Chondrocyte (in vitro differentiated cells): ENCODE measurements around the gene EPN1. TPM values are rescaled to one million over a fixed set of nuclear protein-coding genes. Genes with fewer than 3 reads are reported as not detected.

Experiments
- DNase-seq: peaks from one replicate; pipeline ENCODE4 v3.0.0; 2021; ENCODE audit warnings: mixed read lengths, low spot score
- H3K27ac Mint-ChIP-seq: one replicate; pipeline ENCODE4 v1.8.0; 2021; ENCODE audit warnings: mild to moderate bottlenecking, moderate library complexity, mixed read lengths; ENCODE audit not compliant: unreplicated experiment
- H3K27me3 Mint-ChIP-seq: 2 replicates; pipeline ENCODE4 v1.8.0; 2021; ENCODE audit warnings: low read depth, mixed read lengths
- H3K36me3 Mint-ChIP-seq: 2 replicates; pipeline ENCODE4 v1.8.0; 2021; ENCODE audit warnings: low read depth, mixed read lengths
- H3K4me1 Mint-ChIP-seq: 2 replicates; pipeline ENCODE4 v1.8.0; 2021; ENCODE audit warnings: low read depth, mild to moderate bottlenecking, mixed read lengths
- H3K4me3 Mint-ChIP-seq: one replicate; pipeline ENCODE4 v1.8.0; 2021; ENCODE audit warnings: mild to moderate bottlenecking, moderate library complexity, mixed read lengths; ENCODE audit not compliant: unreplicated experiment
- H3K9me3 Mint-ChIP-seq: 2 replicates; pipeline ENCODE4 v1.8.0; 2021; ENCODE audit warnings: low read depth, mixed read lengths
- CTCF ChIP-seq: fragments of 200-600 bp; sonication (generic); IDR thresholded peaks from 2 replicates; pipeline ENCODE4 v1.5.0; 2021; ENCODE audit warnings: antibody characterized with exemption, mild to moderate bottlenecking, moderate library complexity
- total RNA-seq: library from RNA; stranded (reverse); gene quantifications from 3 replicates; pipeline ENCODE4 v1.2.1, GENCODE V29; 2021

EPN1 gene
- total RNA-seq, 1 donor from 2014 or later, result 124 TPM

DNA sequence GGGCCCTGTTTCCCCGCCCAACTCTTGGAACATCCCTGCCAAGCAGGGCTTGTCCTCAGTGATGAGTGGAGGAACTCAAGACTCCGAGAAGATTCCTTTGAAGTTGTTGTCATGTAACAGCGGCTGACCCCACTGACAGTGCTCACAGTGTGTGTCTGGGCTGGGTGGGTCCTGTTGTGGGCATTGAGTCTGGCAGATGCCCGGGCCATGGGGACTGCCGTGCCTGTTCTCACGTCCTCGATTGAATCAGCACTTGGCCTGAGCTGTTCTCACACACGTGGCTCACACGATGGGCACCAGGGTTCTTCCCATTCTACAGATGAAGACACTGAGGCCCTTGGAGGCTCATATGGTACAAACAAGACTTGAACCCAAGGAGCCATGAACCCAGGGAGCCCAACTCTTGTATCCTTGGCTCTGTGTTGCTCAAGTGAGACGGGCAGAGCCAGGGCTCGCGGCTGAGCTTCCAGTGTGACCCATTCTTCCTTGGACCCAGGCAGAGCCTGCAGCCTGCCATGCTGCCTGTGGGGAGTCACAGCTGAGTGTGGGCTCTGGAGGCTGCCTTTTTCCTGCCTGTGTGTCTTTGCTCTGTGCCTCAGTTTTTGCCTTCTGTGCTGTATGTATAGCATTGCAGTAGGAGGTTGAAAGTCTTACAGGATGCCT lies 8.6 kb upstream of the EPN1 start:
- peaks cover 2% of the 10 kb centered on the region for H3K4me1 Mint-ChIP-seq
- no peaks in the 10 kb centered on the region for H3K9me3 Mint-ChIP-seq
- no peak overlapping the region for H3K27ac Mint-ChIP-seq
- no peaks in the 10 kb centered on the region for H3K27me3 Mint-ChIP-seq
- TF ChIP-seq CTCF, result no peak
- H3K4me3 Mint-ChIP-seq, result no peak overlapping the region
- peaks cover 34% of the 10 kb centered on the region for H3K36me3 Mint-ChIP-seq
- DNase-seq, result peak; percentile 75

GRCh38 chr19:55667006-55667381 lies 8.0 kb upstream of the EPN1 start:
- Mint-ChIP-seq H3K4me1 (peaks cover 4% of the 10 kb centered on the region), H3K27me3 (no peaks in the 10 kb centered on the region), H3K36me3 (peaks cover 30% of the 10 kb centered on the region), H3K4me3 (no peak overlapping the region), H3K9me3 (no peaks in the 10 kb centered on the region), H3K27ac (no peak overlapping the region)
- DNase-seq, result peak; percentile 67
- TF ChIP-seq CTCF, result no peak

- Mint-ChIP-seq H3K36me3 (peaks cover 29% of the 10 kb centered on the region), H3K9me3 (no peaks in the 10 kb centered on the region), H3K4me3 (no peak overlapping the region), H3K27ac (no peak overlapping the region), H3K27me3 (no peaks in the 10 kb centered on the region), H3K4me1 (peaks cover 8% of the 10 kb centered on the region)
- DNase-seq, result no peak
- no peak for TF ChIP-seq CTCF
Observed at GRCh38 chr19:55667511-55667910, 7.5 kb upstream of the EPN1 start.

- Mint-ChIP-seq H3K9me3 (no peaks in the 10 kb centered on the region), H3K27me3 (no peaks in the 10 kb centered on the region), H3K27ac (no peak overlapping the region), H3K4me3 (no peak overlapping the region), H3K4me1 (peaks cover 8% of the 10 kb centered on the region), H3K36me3 (peaks cover 25% of the 10 kb centered on the region)
- TF ChIP-seq CTCF, result no peak
- DNase-seq, result no peak
Observed at GRCh38 chr19:55667958-55668357, 7.1 kb upstream of the EPN1 start.

- no peaks in the 10 kb centered on the region for H3K9me3 Mint-ChIP-seq
- no peak overlapping the region for H3K4me3 Mint-ChIP-seq
- peak; percentile 81 for DNase-seq
- H3K27me3 Mint-ChIP-seq, result no peaks in the 10 kb centered on the region
- no peak overlapping the region for H3K27ac Mint-ChIP-seq
- peaks cover 14% of the 10 kb centered on the region for H3K4me1 Mint-ChIP-seq
- H3K36me3 Mint-ChIP-seq, result peaks cover 20% of the 10 kb centered on the region
- TF ChIP-seq CTCF, result no peak
Observed at GRCh38 chr19:55668603-55669348, 6.2 kb upstream of the EPN1 start.
